HG03045 (cell line): ENCODE measurements around the gene ATG2B.

ENCODE experiments used
- ATAC-seq: cut with Tn5 transposase; IDR thresholded peaks from one replicate; pipeline ENCODE4 v1.9.1; 2021; ENCODE audit warnings: mild to moderate bottlenecking, moderate library complexity; ENCODE audit not compliant: unreplicated experiment

Gene ATG2B

DNA sequence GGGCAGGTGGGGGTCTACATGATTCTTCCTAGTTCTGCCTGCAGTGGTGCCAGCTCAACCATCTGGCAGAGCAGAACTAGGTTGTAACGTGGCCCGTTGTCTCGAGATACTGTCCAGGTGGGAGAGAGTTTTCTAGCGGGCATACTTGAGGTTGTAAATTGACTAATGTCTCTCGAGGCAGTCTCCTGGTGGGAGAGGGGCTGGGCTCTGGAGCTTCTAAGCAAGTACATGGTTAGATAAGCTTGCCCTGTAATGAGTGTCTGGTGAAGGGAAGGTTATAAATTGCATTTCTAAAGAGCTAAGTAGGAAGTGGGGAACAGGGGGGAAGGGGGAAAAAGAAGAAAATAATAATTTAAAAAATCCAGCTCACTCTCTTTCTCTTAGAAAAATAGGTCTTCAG, 89.0 kb downstream of the ATG2B start:
- ATAC-seq = no peak

DNA sequence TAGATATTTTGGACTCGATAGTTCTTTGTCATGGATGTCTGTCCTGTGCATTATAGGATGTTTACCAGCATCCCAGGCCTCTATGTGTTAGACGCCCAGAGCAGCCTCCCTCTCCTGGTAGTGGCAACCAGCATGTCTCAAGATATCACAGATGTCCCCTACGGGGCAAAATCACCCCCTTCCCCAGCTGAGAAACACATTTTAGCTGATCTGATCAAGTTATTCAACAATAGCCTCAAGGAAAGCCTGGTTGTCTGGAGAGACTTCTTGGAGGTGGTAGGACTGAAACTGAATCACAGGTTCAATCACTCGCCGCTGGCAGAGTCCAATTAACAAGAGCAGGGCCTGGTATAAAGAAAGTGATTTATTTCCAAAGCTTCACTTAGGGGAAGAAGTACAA, 89.5 kb downstream of the ATG2B start:
- no peak for ATAC-seq

- no peak for ATAC-seq
Measured at GRCh38 chr14:96272777-96273473, 90.2 kb downstream of the ATG2B start.

DNA sequence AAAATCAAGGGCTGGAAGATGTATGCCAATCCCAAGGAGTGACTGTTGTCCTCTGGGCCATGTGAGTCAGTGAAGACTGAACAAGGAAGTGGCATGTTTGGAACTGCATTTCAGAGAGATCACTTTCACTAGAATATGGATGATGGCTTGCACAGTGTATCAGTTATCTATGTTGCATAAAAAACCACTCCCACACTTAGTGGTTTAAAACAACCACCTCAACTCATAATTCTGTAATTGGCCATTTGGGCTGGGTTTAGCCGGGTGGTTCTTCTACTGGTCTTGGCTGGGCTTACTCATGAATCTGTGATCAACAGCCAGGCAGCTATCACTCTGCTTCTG, 91.7 kb downstream of the ATG2B start:
- ATAC-seq = no peak

DNA sequence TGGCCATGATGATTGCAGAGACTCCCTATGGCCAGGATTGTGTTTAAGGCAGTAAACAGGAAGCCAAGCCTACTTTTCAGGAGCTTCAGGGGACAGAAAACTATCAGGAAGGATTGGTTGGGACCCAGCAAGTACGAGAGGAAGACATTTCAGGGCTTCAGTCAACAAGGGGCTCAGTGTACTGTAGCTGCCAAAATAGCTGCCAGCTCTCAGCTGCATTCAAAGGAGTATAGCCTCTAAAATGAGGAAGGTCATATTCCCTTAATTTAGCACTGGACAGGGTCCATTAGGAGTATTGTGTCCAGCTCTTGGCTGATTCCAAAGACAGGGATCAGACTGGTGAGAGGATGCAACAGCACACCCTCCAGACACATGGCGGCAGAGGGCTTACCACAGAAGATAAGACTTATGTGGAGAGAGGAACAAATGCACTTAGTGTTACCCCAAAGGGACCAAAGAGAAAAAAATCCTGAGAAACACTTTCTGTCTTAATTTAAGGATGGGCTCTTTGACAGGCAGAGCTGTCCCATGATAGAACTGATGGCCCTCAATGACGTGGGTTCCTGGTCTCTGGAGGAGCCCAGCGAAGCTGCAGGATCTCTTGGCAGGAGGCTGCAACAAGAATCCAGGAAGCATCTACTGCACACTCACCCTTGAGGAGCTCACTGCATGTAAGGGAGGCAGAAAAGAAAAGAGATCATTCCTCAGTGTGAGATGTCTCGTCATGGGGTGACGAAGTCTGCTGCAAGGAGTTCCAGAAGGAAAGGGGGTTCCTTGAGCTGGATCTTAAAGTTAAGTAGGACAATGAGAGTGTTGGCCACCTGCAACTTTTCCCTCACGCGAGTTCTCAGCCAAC, 92.3 kb downstream of the ATG2B start:
- ATAC-seq = no peak

DNA sequence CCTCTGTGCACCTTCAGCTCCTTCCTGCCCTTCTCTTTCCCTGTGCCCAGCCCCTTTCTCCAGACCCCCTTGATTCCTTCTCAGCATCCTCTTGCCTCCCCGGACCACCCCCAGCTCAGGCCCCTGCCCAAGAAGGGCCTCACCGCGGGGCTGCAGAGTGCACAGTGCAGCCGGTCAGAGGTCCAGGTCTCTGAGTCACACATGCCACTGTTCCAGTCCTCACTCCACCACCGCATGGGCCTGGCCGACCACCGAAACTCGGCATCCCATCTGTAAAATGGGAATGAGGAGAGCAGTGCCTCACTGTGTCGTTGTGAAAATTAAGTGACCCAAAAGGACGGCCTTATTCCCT, 93.8 kb downstream of the ATG2B start:
- no peak for ATAC-seq

GRCh38 chr14:96268431-96269358, 94.4 kb downstream of the ATG2B start:
- ATAC-seq = no peak

GRCh38 chr14:96267916-96268315, 95.2 kb downstream of the ATG2B start:
- ATAC-seq = no peak

- ATAC-seq = no peak
Measured at GRCh38 chr14:96267336-96267735, 95.8 kb downstream of the ATG2B start.

GRCh38 chr14:96265383-96266095, 97.6 kb downstream of the ATG2B start:
- no peak for ATAC-seq

- ATAC-seq = no peak
Measured at GRCh38 chr14:96264853-96265252, 98.3 kb downstream of the ATG2B start.

- no peak for ATAC-seq
Measured at GRCh38 chr14:96264200-96264553, 99.0 kb downstream of the ATG2B start.

GRCh38 chr14:96263347-96264199, 99.6 kb downstream of the ATG2B start:
- ATAC-seq = no peak

DNA sequence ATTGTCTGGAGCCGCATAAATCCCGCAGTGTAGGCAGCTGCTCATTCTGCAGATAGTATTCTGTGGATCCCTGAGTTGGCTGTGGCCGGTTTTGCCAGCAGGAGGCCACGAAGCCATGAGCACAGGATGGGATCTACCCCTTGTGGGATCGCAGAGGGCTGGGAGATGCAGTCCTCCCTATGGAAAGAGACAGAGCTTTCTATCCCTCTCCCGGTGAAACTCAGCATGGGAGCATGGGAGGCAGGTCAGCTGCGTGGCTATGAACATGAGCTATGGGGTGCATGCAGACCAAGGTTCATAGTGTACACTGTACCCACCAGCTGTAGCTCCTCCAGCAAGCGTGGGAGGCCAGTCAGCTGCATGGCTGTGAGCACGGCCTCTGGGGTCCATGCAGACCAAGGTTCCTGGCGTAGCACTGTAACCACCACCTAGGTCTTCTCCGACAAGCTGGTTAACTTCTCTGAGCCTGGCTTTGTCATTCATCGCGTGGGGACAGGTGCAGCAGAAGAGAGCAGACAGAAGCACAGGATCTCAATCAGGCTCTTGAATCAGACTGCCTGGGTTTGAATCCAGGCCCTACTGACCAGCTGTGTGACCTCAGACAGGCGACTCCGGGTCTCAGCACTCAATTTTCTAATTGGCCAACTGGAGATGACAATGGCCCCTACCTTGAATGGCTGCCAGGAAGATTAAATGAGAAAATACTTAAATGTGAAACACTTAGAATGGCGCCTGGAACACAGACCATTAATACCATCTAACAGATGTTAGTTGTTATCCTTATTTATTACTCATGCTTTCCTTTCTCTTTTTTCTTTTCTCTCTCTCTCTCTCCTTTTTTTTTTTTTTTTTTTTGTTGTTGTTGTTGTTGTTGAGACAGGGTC, 101.1 kb downstream of the ATG2B start:
- ATAC-seq = no peak

GRCh38 chr14:96261053-96261452, 102.1 kb downstream of the ATG2B start:
- ATAC-seq = no peak

DNA sequence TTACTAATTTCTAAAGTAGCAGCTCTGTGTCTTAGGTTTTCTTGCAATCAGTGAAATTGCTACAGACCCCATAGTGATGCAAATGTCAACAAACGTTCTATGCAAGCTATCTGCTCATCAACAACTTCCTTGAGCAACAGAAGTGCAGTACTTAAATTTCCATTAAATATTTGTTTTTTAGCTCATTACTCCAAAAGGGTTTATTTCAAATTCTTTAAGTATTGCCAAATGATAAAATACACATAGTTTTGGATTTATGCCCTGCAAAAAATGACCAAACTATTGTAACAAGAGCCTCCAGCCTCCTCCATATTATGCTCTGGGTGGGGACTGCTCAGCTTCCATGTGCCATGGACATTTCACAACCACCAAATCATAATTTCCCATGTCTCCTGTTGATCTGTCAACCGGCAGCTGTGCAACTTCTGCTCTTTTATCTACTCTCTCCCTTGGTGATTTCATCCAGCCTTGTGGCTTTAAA, 102.8 kb downstream of the ATG2B start:
- ATAC-seq = no peak

DNA sequence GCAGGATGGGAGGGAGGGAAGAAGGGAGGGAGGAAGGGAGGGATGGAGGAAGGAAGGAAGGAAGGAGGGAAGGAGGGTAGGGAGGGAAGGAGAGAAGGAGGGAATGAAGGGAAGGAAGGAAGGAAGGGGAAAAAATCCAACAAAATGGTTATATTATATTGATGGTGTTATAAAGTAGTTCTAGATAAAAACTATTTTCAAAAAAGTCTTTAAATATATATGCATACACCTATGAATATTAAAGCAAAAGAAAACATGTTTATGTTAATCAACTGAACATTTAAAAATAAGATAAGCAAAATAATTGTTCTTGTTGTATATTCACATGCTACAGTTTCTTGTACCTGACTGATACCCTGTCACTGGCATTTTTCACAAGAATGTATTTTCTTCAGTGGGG, 105.2 kb downstream of the ATG2B start:
- no peak for ATAC-seq

GRCh38 chr14:96257056-96257455, 106.1 kb downstream of the ATG2B start:
- ATAC-seq = no peak

GRCh38 chr14:96256407-96256806, 106.7 kb downstream of the ATG2B start:
- no peak for ATAC-seq
